SK-N-SH (cell line): ENCODE measurements around the gene C4B. TPM values are rescaled to one million over a fixed set of nuclear protein-coding genes. Genes with fewer than 3 reads are reported as not detected.

Source experiments
- CTCF ChIA-PET: fragments of 300-600, 350-600 bp; formaldehyde crosslinking; extraction: SDS; loops from one replicate; lab custom pipeline; 2021; lab: Yijun Ruan, JAX
- POLR2A ChIA-PET: fragments of 350-600 bp; sonication (Branson Sonifier 250); formaldehyde crosslinking; extraction: SDS; loops from one replicate; lab custom pipeline; 2020; ENCODE audit warnings: antibody characterized with exemption, inconsistent platforms; lab: Yijun Ruan, JAX
- DNase-seq: peaks from one replicate; pipeline ENCODE4 v3.0.0; 2012
- H2AFZ ChIP-seq: fragments of 200-600 bp; sonication (generic); 2 replicates; pipeline ENCODE4 v1.8.1; 2016; ENCODE audit warnings: antibody characterized with exemption, mild to moderate bottlenecking, low read depth
- H3F3A ChIP-seq: fragments of 200-600 bp; sonication (generic); replicated peaks from 2 replicates; pipeline ENCODE3; 2016; ENCODE audit warnings: antibody characterized with exemption, mild to moderate bottlenecking; ENCODE audit not compliant: insufficient read depth
- H3K27ac ChIP-seq, 2 experiments: fragments of 200-500 bp in 1 of 2; fragments of 200-600 bp in 1 of 2; sonication (Bioruptor generic) in 1 of 2; sonication (generic), shearing (Covaris generic) in 1 of 2; 2 replicates each; pipeline versions ENCODE4 v1.5.1 to v1.6.1; 2014 to 2016; ENCODE audit warnings: low read depth in 2 of 2, inconsistent platforms in 1 of 2, low read length in 1 of 2, mild to moderate bottlenecking in 1 of 2, mixed read lengths in 1 of 2
- H3K27me3 ChIP-seq: fragments of 200-600 bp; sonication (generic), shearing (Covaris generic); 2 replicates; pipeline ENCODE4 v1.6.1; 2016; ENCODE audit warnings: mixed run types; ENCODE audit not compliant: insufficient read depth
- H3K36me3 ChIP-seq, 2 experiments: fragments of 200-500 bp in 1 of 2; fragments of 200-600 bp in 1 of 2; sonication (Bioruptor generic) in 1 of 2; sonication (generic) in 1 of 2; replicated peaks in 1 of 2; 2 replicates each; pipeline versions ENCODE3 to v1.5.1; 2014 to 2016; ENCODE audit warnings: low read length in 1 of 2, mild to moderate bottlenecking in 1 of 2; ENCODE audit not compliant: insufficient read depth in 2 of 2, control insufficient read depth in 1 of 2
- H3K4me1 ChIP-seq, 2 experiments: fragments of 200-500 bp in 1 of 2; fragments of 200-600 bp in 1 of 2; sonication (Bioruptor generic) in 1 of 2; sonication (generic), shearing (Covaris generic) in 1 of 2; 2 replicates each; pipeline versions ENCODE4 v1.5.1 to v1.6.1; 2014 to 2016; ENCODE audit warnings: low read depth in 1 of 2, low read length in 1 of 2, mixed run types in 1 of 2; ENCODE audit not compliant: insufficient read depth in 2 of 2, control insufficient read depth in 1 of 2
- H3K4me2 ChIP-seq: fragments of 200-600 bp; sonication (generic), shearing (Covaris generic); 2 replicates; pipeline ENCODE4 v1.6.1; 2017; ENCODE audit warnings: mixed run types
- H3K4me3 ChIP-seq, 2 experiments: fragments of 200-500 bp in 1 of 2; fragments of 200-600 bp in 1 of 2; sonication (Bioruptor generic) in 1 of 2; sonication (generic), shearing (Covaris generic) in 1 of 2; 2 replicates each; pipeline versions ENCODE4 v1.5.1 to v1.8.1; 2014 to 2016; ENCODE audit warnings: low read depth in 2 of 2, inconsistent platforms in 1 of 2, low read length in 1 of 2, mild to moderate bottlenecking in 1 of 2, mixed read lengths in 1 of 2, moderate library complexity in 1 of 2
- H3K79me2 ChIP-seq: fragments of 200-600 bp; sonication (generic); 2 replicates; pipeline ENCODE4 v1.8.1; 2017; ENCODE audit warnings: mild to moderate bottlenecking; ENCODE audit not compliant: insufficient read depth
- H3K9ac ChIP-seq: fragments of 200-600 bp; sonication (generic); 2 replicates; pipeline ENCODE4 v1.6.1; 2017; ENCODE audit warnings: mixed run types
- H3K9me2 ChIP-seq: fragments of 200-600 bp; sonication (generic); 2 replicates; pipeline ENCODE4 v1.6.1; 2017; ENCODE audit warnings: mixed run types
- H3K9me3 ChIP-seq: fragments of 200-600 bp; sonication (generic); 2 replicates; pipeline ENCODE4 v1.6.1; 2017; ENCODE audit warnings: mixed run types, mild to moderate bottlenecking, moderate library complexity
- H4K20me1 ChIP-seq: fragments of 200-600 bp; sonication (generic); 2 replicates; pipeline ENCODE4 v1.6.1; 2017; ENCODE audit warnings: mild to moderate bottlenecking, mixed run types; ENCODE audit not compliant: insufficient read depth
- CHD2 ChIP-seq: fragments of 150-350 bp; IDR thresholded peaks from 2 replicates; pipeline ENCODE4 v1.6.1; 2018; ENCODE audit warnings: low read length; ENCODE audit not compliant: partially characterized antibody
- ELF1 ChIP-seq: IDR thresholded peaks from 2 replicates; pipeline ENCODE4 v1.4.0; 2012
- EP300 ChIP-seq, 2 experiments: IDR thresholded peaks; 2 replicates each; pipeline versions ENCODE4 v1.4.0 to v1.6.1; 2012; ENCODE audit warnings: borderline replicate concordance in 1 of 2, low read depth in 1 of 2, low read length in 1 of 2
- EZH2phosphoT487 ChIP-seq: fragments of 200-600 bp; sonication (generic); IDR thresholded peaks from 2 replicates; pipeline ENCODE4 v1.6.1; 2017; ENCODE audit warnings: low read depth, mixed run types, mild to moderate bottlenecking, antibody characterized with exemption, moderate library complexity, borderline replicate concordance
- FOSL2 ChIP-seq: IDR thresholded peaks from 2 replicates; pipeline ENCODE4 v1.4.0; 2012; ENCODE audit warnings: low read depth, mild to moderate bottlenecking, moderate library complexity, borderline replicate concordance
- FOXJ3 ChIP-seq: sonication (generic); formaldehyde crosslinking; IDR thresholded peaks from 2 replicates; pipeline ENCODE4 v1.5.1; 2020; ENCODE audit warnings: mild to moderate bottlenecking, missing genetic modification reagents
- FOXM1 ChIP-seq: IDR thresholded peaks from 2 replicates; pipeline ENCODE4 v1.4.0; 2012; ENCODE audit warnings: low read depth, mild to moderate bottlenecking
- GABPA ChIP-seq: IDR thresholded peaks from 2 replicates; pipeline ENCODE4 v1.4.0; 2012; ENCODE audit warnings: low read depth, mild to moderate bottlenecking
- GATA2 ChIP-seq: sonication (generic); formaldehyde crosslinking; IDR thresholded peaks from 2 replicates; pipeline ENCODE4 v1.5.0; 2020; ENCODE audit warnings: mild to moderate bottlenecking, missing genetic modification reagents
- JUND ChIP-seq: IDR thresholded peaks from 2 replicates; pipeline ENCODE4 v1.4.0; 2012
- MXI1 ChIP-seq: IDR thresholded peaks from 2 replicates; pipeline ENCODE4 v1.6.1; 2012; ENCODE audit warnings: mild to moderate bottlenecking, low read depth, low read length, improper control_type of control experiment
- POLR2AphosphoS5 ChIP-seq: IDR thresholded peaks from 2 replicates; pipeline ENCODE4 v1.6.1; 2012; ENCODE audit warnings: low read depth, low read length
- RAD21 ChIP-seq: IDR thresholded peaks from 2 replicates; pipeline ENCODE4 v1.6.1; 2012; ENCODE audit warnings: mild to moderate bottlenecking, low read length
- SIN3A ChIP-seq: IDR thresholded peaks from 2 replicates; pipeline ENCODE4 v1.6.1; 2012; ENCODE audit warnings: low read depth, mild to moderate bottlenecking, low read length, moderate library complexity, borderline replicate concordance
- SMC3 ChIP-seq: IDR thresholded peaks from 2 replicates; pipeline ENCODE4 v1.6.1; 2012; ENCODE audit warnings: low read depth, low read length, improper control_type of control experiment
- TEAD4 ChIP-seq: IDR thresholded peaks from 2 replicates; pipeline ENCODE4 v1.4.0; 2012; ENCODE audit warnings: mild to moderate bottlenecking, borderline replicate concordance; ENCODE audit not compliant: insufficient read depth
- whole genome bisulfite sequencing: methylation state at CpG from one replicate; pipeline ENCODE4 v1.1.6; 2017; ENCODE audit warnings: low lambda C conversion rate; 5-methylcytosine and 5-hydroxymethylcytosine counted together
- polyA plus RNA-seq, 3 experiments: library from polyadenylated mRNA; depleted of rRNA; stranded (reverse); fragments of >200 nt; gene quantifications; 2 replicates each; pipeline ENCODE4 v1.2.3, GENCODE V29; 2012
- TF ChIP-seq, protein P1 (sequence below): fragments of 150-350 bp; IDR thresholded peaks from 2 replicates; pipeline ENCODE4 v1.6.1; 2017; ENCODE audit warnings: antibody characterized with exemption, low read length, low read depth, borderline replicate concordance
- TF ChIP-seq, protein P2 (sequence below): IDR thresholded peaks from 2 replicates; pipeline ENCODE4; 2012
- TF ChIP-seq, protein P3 (sequence below): fragments of 150-350 bp; IDR thresholded peaks from 2 replicates; pipeline ENCODE4 v1.6.1; 2016; ENCODE audit warnings: mild to moderate bottlenecking, low read depth, low read length
- TF ChIP-seq, protein P4 (sequence below): IDR thresholded peaks from 2 replicates; pipeline ENCODE4 v1.4.0; 2012; ENCODE audit warnings: low read depth

The C4B gene
- polyA plus RNA-seq, 1 of the 3 experiments (the other 2 are of a cell fraction) = 10.9 TPM

DNA sequence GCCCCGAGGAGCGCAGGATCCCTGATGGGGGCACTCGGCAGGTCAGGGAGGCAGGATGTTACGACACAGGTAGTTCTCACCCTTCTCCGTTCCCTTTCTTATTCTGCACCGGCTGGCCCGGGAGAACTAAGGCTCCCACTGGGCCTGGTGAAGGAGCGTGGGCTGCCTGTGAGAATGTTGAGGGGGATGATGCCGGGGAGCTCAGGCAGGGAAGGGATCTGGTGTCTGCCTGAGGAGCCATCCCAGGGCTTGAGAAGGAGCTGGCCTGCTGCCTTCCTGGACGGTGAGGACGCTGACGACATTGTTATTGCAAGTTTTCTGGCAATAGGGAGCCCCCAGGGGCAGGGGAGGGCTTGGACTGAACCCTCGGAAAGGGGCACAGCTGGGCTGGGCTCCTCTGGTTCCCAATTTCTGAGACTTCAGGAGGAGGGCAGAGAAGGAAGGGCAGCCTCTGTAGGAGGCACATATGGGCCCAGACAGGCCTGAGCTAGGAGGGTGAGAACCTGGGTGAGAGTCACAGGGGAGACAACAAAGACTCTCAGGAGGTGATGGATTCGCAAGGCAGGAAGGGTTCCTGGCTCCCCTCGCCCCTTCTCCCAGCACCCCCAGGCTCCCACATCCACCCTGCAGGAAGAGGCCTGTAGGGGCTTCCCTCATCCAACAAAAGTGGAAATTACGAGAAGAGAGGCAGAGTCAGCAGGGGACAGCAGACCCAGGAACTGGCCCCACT is 56.4 kb downstream of the C4B start:
- Histone ChIP-seq H3F3A (no peaks in the 10 kb centered on the region), H4K20me1 (no peaks in the 10 kb centered on the region), H3K4me2 (no peak overlapping the region), H3K4me3 (no peak overlapping the region), H3K9me3 (no peaks in the 10 kb centered on the region), H3K36me3 (no peaks in the 10 kb centered on the region), H3K4me1 (no peaks in the 10 kb centered on the region), H2AFZ (no peak overlapping the region), H3K9ac (no peak overlapping the region)
- 86% methylated on average over 14 of the region's 16 CpGs for WGBS
- no peak for DNase-seq
- no peak for TF ChIP-seq POLR2AphosphoS5
- no peak for TF ChIP-seq CHD2
- TF ChIP-seq GATA2 (CRISPR knock-in tag) = no peak
- no peak for TF ChIP-seq TEAD4
- TF ChIP-seq MXI1 = no peak
- no peak for TF ChIP-seq JUND
- TF ChIP-seq FOXJ3 = no peak
- no peak for TF ChIP-seq EZH2phosphoT487
- no peak for TF ChIP-seq GABPA
- TF ChIP-seq, protein P1, sequence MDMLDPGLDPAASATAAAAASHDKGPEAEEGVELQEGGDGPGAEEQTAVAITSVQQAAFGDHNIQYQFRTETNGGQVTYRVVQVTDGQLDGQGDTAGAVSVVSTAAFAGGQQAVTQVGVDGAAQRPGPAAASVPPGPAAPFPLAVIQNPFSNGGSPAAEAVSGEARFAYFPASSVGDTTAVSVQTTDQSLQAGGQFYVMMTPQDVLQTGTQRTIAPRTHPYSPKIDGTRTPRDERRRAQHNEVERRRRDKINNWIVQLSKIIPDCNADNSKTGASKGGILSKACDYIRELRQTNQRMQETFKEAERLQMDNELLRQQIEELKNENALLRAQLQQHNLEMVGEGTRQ = no peak
- TF ChIP-seq, protein P2, sequence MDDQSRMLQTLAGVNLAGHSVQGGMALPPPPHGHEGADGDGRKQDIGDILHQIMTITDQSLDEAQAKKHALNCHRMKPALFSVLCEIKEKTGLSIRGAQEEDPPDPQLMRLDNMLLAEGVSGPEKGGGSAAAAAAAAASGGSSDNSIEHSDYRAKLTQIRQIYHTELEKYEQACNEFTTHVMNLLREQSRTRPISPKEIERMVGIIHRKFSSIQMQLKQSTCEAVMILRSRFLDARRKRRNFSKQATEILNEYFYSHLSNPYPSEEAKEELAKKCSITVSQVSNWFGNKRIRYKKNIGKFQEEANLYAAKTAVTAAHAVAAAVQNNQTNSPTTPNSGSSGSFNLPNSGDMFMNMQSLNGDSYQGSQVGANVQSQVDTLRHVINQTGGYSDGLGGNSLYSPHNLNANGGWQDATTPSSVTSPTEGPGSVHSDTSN = no peak
- TF ChIP-seq FOSL2 = no peak
- TF ChIP-seq EP300 (IDR thresholded peaks at IDR 0.05; ENCODE audit: borderline replicate concordance in 1 of 2, low read depth in 1 of 2, low read length in 1 of 2) = no peak
- no peak for TF ChIP-seq RAD21
- TF ChIP-seq, protein P3, sequence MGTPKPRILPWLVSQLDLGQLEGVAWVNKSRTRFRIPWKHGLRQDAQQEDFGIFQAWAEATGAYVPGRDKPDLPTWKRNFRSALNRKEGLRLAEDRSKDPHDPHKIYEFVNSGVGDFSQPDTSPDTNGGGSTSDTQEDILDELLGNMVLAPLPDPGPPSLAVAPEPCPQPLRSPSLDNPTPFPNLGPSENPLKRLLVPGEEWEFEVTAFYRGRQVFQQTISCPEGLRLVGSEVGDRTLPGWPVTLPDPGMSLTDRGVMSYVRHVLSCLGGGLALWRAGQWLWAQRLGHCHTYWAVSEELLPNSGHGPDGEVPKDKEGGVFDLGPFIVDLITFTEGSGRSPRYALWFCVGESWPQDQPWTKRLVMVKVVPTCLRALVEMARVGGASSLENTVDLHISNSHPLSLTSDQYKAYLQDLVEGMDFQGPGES = no peak
- no peak for TF ChIP-seq ELF1
- no peak for TF ChIP-seq SIN3A
- no peak for TF ChIP-seq FOXM1
- no peak for TF ChIP-seq SMC3
- TF ChIP-seq, protein P4, sequence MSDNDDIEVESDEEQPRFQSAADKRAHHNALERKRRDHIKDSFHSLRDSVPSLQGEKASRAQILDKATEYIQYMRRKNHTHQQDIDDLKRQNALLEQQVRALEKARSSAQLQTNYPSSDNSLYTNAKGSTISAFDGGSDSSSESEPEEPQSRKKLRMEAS = no peak
- TF ChIP-seq, all 33 proteins: peak for 0
- no peaks in the 10 kb centered on the region for H3K9me2 ChIP-seq
- no peaks in the 10 kb centered on the region; the same call in 1 of the 2 replicates for H3K27me3 ChIP-seq
- no peak overlapping the region for H3K27ac ChIP-seq
- ChIA-PET POLR2A (no interaction called here), CTCF (interaction anchor here (1.2 to 1.7 kb wide), 3 partner anchors 23 to 48 kb away, joined by 3 to 7 read pairs (median 5); no protein-coding TSS in a partner anchor)
- H3K79me2 ChIP-seq = no peaks in the 10 kb centered on the region
